22Rv1 (cell line): ENCODE data around the gene CCDC110.

Experiments used
- H3K27ac ChIP-seq: fragments of 450-650 bp; 2 replicates; pipeline ENCODE4 v1.5.1; 2017
- CTCF ChIP-seq: fragments of 450-650 bp; IDR thresholded peaks from 2 replicates; pipeline ENCODE4 v1.5.1; 2017; ENCODE audit warnings: mild to moderate bottlenecking
- ZFX ChIP-seq: fragments of 450-650 bp; IDR thresholded peaks from 2 replicates; pipeline ENCODE4 v1.6.1; 2017; ENCODE audit warnings: antibody characterized with exemption, borderline replicate concordance

Gene CCDC110

DNA sequence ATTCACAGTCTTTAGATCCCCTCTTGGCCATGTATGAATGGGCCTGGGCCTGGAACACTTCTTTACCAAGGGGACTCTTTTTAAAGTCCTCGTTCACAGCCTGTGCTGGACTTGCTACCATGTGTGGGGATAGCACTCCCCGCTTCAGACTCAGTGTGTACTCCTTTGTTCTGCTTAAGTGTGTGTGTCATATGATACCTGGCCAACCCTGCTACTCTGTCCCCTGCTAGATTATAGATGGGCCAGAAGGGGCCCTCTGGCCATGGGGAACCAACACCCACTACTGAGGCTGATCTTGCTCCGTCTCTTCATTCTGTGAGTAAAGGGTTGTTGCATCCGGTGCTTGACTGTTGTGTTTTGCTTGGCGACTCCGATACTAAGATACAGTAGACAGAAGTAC lies 8.0 kb downstream of the CCDC110 start:
- no peak for TF ChIP-seq CTCF
- no peak for TF ChIP-seq ZFX
- H3K27ac ChIP-seq, result no peak overlapping the region

- H3K27ac ChIP-seq, result no peak overlapping the region
- TF ChIP-seq ZFX, result no peak
- no peak for TF ChIP-seq CTCF
These were observed 10.0 kb downstream of the CCDC110 start for GRCh38 chr4:185461565-185461964.

DNA sequence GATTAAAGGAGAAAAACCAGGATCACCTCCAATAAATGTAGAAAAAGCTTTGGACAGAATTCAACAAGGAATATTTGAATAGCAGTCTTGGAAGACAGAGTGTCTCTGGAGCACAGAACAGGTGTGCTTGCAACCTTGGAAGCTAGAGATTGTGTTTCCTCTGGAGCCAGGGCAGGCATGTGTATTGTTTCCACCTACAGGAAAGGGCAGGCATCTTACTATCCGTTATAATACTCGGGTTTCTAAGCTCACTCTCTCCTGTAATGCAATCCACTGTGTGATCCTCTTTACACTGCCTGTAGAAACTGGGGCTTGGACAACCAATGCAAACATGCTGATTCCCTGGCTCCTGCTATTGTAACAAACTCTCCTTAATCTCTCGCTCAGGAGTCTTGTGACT lies 14.4 kb downstream of the CCDC110 start:
- no peak for TF ChIP-seq ZFX
- no peak for TF ChIP-seq CTCF
- H3K27ac ChIP-seq, result no peak overlapping the region

- TF ChIP-seq CTCF (no peak), ZFX (no peak)
- H3K27ac ChIP-seq, result no peak overlapping the region
These were observed 15.4 kb downstream of the CCDC110 start for GRCh38 chr4:185456131-185456530.

DNA sequence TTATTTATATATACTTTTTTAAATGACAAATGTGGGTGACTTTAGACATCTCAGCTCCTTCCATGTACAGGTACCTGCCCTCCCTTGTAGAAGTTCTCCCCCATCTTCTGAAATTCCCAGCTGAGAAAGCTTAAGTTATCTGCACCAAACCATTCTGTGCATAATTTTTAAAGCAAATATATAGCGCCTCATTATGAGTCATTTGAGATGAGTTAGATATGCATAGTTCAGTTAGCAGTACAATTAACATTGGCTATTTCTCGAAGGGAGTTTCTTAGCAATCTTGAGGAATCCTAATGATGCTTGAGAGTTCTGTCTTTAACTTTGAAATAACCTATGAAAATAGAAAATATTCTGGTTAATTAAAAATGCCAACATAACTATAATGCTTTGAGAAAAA lies 26.3 kb downstream of the CCDC110 start:
- no peak overlapping the region for H3K27ac ChIP-seq
- TF ChIP-seq CTCF, result no peak
- TF ChIP-seq ZFX, result no peak

DNA sequence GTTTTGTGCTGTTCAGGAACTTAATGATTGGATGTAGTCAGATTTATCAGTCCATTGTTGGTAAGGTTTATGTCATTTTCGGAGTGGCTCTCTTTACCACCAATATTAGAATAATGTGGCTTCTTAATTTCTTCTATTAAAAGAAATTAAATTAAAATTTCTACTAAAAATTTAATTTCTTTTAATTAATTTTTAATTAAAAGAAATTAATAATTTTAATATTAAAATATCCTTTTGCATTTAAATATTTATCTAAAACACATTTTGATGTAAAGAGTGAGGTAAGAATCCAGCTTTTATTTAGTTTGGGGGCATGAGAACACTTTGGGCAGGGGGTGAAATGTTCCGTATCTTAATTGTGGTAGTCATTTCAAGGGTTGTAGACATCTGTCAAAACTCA lies 30.1 kb downstream of the CCDC110 start:
- no peak for TF ChIP-seq ZFX
- TF ChIP-seq CTCF, result no peak
- no peak overlapping the region for H3K27ac ChIP-seq

GRCh38 chr4:185437809-185438208 lies 33.7 kb downstream of the CCDC110 start:
- TF ChIP-seq ZFX, result no peak
- no peak for TF ChIP-seq CTCF
- no peak overlapping the region for H3K27ac ChIP-seq
